HG03097 (cell line): ENCODE measurements around the gene SNTG2.

Experiments
- ATAC-seq: cut with Tn5 transposase; IDR thresholded peaks from one replicate; pipeline ENCODE4 v1.9.1; 2021; ENCODE audit not compliant: unreplicated experiment, low FRiP score

Gene SNTG2

DNA sequence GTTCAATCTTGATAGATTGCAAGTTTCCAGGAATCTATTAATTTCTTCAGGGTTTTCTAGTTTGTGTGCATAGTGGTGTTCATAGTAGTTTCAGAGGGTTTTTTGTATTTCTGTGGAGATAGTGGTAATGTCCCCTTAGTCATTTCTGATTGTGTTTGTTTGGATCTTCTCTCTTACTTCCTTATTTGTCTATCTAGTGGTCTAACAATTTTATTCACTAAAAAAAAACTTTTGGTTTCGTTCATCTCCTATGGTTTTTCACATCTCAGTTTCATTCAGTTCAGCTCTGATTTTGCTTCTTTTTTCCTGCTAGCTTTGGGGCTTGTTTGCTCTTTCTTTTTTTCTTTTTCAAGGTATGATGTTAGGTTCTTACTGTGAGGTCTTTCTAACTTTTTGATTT is 94.5 kb downstream of the SNTG2 start:
- peak; percentile 82 for ATAC-seq

DNA sequence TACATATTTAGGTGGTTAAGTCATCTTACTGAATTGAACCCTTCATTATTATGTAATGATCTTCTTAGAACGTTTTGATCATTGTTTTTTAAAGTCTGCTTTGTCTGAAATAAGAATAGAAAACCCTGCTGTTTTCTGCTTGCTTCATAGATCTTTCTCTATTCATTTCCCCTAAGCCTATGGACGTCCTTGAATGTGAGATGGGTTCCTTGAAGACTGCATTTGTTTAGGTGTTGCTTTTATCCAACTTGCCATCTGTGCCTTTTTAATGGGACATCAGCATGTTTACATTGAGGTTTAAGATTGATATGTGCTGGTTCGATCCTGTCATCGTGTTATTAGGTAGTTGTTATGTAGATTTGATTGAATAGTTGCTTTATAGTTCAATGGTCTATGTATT is 95.4 kb downstream of the SNTG2 start:
- no peak for ATAC-seq

DNA sequence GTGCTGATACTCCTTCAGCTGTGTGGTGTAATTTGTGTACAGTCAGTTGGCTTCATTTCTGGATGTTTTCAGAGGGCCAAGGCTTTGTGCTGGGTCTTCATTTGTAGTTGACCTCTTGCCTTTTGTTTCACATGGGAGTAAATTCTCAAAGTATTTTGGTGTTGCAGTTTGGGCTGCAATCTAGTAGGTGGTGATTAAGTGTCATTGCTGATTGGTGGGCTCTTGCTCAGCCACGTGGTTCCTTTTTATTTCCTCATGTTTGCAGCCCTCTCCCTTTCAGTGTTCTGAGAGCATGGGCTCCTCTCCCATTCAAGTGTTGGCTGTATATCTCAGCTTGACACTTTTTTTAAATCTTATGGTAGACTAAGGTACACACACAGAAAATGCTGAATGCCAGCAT is 96.8 kb downstream of the SNTG2 start:
- ATAC-seq, result no peak

DNA sequence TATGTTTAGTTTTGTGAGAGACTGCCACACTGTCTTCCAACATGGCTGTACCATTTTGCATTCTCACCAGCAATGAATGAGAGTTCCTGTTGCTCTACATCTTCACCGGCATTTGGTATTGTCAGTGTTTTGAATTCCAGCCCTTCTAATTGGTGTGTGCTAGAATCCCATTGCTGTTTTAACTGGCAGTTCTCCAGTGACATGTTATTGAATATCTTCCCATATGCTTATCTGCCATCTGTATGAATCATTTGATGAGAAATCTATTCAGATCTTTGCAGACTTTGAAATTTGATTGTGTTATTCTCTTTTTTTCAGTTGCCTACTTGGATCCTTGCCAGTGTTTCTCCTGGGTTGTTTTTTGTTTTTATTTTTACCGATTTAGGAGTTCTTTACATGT is 99.0 kb downstream of the SNTG2 start:
- no peak for ATAC-seq

DNA sequence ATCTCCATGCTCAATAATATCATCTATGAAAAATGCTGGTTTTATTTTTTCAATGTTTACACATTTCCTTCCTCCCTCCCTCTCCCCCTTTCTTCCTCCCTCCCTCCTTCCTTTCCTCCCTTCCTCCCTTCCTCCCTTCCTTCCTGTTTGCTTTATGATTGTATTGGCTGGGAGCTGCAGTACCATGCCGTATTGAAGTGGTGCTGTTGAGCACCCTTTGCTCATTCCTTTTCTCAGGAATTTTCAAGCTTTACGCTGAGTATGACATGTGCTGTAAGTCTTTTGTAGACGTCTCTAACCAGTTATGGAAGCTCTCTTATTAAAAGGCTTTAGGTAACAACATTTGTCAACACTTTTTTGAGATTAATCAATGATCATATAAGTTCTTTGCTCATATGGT is 100.4 kb downstream of the SNTG2 start:
- no peak for ATAC-seq

DNA sequence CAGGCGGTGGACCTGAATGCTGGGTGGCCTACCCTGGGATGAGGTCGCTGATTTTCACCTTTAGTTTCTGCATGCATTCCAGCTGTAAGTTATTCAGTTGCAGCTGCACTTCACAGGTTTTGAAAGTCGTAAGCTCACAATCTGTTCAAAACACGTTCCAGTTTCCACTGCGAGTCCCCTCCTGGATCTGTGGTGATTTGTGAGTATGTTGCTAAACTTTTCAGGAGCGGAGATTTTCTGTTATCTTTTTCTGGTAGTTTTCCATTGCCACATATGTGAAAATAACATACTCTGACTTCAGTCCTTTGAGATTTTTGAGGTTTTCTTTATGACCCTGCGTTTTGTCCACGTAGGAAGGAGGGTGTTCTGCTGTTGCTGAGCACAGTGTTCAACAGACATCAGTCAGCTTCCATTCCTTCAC is 102.1 kb downstream of the SNTG2 start:
- no peak for ATAC-seq

DNA sequence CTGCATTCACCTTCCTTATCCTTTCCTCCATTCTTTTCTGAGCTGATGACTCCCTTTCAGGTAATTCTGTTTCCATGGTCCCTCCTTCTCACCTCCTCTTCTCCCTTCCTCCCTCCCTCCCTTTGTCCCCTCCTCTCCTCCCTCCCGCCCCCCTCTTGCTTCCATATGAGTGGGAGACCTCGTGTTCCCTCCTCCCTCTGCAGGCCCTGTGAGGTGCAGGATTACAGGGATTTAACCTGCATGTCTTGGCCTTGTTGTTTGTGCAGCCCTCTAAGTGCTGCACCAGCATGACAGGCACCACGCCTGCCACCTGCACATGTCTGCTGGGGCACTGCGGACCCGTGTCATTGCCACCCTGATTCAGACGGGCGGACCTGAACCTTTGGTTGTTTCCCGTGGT is 103.1 kb downstream of the SNTG2 start:
- ATAC-seq, result no peak

DNA sequence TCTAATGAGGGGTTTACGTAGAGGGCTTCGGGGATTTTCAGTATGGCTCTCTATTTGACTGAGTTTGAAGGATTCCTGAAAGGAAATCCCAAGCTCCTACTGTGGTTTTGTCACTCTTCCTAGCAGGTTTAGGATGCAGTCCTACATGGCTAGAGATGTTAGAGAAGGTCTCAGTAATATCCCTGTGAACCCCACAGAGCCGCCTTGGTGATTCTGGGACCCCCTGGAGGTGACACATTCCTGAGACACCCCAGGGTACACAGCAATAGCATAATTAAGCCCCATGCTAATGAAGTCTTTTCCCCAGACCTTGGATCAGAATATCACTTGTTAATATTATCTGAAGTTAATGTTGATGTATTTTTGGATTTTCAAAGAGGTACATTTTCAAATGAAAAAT is 103.8 kb downstream of the SNTG2 start:
- no peak for ATAC-seq

DNA sequence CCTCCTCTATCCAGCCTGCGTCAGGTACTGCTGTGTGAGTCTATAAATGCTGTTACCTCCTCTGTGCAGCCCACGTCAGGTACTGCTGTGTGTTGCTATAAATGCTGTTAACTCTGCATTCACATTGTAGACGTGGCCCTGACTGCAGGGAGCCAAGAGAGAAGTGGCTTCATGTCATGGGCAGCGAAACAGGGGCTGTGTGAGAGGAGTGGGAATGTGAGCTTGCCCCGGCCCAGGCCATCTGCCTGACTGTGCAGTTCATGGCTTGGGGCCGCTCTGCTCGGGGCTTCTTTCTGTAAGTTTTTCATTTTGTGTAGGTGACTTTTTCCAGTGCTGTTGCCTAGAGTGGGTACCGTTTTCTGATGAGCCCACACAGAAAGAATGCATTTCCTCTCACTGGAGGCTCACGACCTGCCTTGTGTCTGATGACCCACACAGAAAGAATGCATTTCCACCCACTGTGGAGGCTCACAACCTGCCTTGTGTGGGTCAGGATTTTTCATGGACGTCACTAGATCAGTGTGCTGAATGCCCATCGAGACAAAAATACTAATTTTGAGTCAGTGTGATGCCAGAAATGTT is 104.5 kb downstream of the SNTG2 start:
- no peak for ATAC-seq

DNA sequence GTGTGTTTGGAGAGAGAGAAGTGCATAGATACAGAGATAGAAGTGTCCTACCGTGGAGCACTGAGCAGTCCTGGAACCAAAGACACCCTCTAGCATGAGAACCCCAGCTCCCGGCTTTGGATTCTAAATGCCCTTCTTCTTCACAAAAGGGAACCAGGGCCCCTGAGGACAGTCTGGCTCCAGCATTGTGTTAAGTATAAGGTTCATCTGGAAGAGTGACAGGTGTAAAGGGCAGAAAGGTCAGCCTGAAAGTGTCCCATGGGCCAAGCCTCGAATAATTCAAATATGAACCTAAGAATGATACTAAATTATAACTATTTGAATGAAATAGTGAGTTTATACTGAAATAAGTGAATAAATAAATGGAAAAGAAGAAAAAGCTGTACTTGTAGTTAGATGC is 109.7 kb downstream of the SNTG2 start:
- no peak for ATAC-seq

DNA sequence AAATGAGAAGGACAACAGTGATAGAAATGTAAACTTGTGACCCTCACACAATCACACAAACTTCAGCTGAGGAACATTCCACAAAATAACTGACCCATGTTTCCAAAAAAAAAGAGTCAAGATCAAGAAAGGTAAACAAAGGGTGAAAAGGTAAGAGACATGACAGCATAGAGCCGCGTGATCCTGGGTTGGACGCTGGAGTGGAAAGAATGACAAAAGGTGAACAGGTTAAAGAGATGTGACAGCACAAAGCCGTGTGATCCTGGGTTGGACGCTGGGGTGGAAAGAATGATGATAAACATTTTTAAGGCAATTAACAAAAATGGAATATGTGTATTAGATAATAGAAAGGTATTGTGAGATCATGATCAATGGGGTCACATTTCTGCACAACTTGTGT is 110.3 kb downstream of the SNTG2 start:
- no peak for ATAC-seq

DNA sequence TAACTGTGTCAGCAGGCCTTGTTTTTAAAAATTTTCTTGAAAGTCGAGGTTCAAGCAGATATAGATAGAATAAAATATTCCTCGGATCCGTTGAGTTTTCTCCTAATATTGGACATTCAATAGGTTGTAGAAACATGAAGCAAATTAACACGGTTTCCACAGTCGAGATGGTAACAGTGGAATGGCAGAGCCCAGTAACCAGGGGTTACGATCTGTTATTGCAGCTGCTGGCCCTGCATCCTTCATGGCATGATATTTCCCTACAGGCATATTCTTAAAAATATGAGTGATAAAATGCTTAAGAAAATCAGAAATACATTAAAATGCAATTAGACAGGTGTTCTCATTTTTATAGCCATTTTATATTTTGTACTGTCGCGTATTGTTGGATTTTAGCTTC is 117.6 kb downstream of the SNTG2 start:
- ATAC-seq, result no peak

DNA sequence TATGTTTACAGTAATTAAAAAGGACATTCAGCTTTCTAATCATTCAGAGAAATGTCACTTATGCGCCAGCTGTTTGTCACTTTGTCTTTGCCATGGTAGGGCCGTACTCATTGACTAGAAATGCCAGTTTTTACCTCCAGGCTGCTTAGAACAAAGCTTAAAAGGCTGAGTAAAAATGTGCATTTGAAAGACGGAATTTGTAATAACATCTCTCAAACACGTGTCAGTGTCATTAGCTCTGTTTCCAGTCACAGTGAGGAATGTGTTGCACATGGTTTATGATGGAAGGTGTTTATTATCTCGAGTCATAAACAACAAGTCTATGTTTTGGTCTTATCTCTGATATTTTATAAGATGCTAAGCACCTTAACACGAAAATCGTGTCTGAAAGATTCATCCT is 118.2 kb downstream of the SNTG2 start:
- no peak for ATAC-seq

DNA sequence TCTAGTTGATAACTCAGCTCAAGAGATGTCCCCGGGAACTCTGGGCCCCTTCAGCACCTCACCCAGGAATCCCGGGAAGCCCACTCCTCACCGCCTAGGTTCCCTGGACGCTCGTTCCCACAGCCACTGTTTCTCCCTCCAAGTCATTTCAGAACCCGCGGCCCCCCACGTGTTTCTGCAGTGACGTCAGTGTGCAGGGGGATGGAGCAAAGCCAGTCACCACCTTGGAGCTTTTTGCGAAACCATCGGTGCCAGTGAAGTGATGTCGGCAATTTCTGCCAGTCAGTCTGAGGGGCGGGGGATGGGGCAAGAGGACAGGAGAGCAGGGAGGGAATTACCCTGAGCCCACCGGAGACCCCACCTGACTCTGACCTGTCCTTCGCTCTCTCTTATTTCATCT is 119.2 kb downstream of the SNTG2 start:
- ATAC-seq, result no peak

DNA sequence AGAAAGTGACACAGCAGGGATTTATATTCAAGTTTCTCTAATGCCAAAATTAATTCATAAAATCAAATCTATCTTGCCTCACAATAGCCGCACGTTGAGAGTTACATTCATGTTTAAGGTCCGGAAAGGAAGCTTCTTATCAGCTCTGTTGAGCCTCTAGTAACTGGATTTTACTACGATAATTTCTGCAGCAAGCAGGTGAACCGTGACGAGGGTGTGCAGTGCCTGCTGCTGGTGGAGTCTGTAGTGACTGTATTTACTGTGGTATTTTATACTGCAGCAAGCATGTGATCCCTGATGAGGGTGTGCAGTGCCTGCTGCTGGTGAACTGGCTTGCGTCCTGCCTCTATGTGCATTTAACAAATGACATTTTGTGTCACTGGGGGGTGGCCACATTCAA is 120.0 kb downstream of the SNTG2 start:
- no peak for ATAC-seq

DNA sequence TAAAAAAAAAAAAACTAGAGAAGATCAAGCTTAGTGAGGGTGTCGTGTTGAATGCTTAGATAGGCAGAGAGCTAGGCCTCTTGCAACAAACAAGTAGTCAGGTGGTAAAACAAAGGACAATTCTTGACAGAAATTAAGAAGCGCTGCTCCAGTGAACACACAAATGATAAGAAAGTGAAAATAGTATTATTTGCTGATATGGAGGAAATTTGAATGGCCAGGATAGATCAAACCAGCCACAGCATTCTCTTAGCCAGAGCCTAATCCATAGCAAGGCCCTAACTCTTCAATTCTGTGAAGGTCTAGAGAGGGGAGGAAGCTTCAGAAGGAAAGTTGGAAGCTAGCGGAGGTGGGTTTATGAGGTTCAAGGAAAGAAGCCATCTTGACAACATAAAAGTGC is 121.0 kb downstream of the SNTG2 start:
- no peak for ATAC-seq

DNA sequence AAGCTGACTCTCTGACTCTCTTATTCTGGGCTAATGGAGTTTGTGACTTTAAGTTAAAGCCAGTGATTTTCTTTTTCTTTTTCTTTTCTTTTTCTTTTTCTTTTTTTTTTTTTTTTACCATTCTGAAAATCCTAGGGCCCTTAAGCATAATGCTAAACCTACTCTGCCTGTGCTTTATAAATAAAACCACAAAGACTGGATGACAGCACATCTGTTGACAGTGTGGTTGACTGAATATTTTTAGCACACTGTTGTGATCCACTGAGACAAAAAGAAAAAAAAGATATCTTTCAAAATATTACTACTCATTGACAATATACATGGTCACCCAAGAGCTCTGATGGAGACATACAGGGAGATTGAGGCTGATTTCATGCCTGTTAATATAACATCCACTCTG is 121.6 kb downstream of the SNTG2 start:
- ATAC-seq, result no peak

DNA sequence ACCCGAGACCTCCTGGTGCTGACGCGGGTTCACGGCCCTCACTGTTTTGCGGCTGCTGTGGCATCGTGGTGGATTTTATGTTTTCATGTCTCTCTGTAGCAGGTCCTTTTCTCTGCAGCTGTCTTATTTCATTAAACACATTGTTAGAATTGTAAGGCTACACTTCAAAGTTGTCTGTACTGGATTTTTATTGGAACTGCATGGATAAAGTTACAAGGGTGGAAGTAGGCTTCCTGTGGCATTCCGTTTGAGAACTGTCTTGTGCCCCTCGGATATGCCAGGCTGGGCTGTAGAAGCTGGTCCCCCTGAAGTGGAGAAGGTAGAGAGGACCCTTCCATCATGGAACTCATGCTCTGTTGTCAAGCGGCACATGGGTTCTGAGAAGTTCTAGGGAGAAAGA is 127.3 kb downstream of the SNTG2 start:
- no peak for ATAC-seq

DNA sequence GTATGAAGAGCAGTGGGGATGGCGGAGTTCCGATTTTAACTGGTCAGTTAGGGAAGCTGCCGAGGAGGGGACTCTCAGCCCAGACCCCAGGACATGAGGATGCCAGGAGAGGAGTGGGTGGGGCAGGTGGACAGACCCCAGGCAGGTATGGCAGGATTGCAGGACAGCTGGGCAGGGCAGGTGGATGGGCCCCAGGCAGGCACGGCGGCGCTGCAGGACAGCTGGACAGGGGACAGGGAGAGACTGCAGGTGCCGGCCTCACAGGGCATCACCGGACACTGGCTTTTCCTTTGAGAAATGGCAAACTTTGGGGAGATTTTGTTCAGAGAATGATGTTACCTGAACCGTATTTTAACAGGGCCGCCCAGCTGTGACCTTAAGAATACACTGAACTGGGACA is 127.7 kb downstream of the SNTG2 start:
- ATAC-seq, result no peak

DNA sequence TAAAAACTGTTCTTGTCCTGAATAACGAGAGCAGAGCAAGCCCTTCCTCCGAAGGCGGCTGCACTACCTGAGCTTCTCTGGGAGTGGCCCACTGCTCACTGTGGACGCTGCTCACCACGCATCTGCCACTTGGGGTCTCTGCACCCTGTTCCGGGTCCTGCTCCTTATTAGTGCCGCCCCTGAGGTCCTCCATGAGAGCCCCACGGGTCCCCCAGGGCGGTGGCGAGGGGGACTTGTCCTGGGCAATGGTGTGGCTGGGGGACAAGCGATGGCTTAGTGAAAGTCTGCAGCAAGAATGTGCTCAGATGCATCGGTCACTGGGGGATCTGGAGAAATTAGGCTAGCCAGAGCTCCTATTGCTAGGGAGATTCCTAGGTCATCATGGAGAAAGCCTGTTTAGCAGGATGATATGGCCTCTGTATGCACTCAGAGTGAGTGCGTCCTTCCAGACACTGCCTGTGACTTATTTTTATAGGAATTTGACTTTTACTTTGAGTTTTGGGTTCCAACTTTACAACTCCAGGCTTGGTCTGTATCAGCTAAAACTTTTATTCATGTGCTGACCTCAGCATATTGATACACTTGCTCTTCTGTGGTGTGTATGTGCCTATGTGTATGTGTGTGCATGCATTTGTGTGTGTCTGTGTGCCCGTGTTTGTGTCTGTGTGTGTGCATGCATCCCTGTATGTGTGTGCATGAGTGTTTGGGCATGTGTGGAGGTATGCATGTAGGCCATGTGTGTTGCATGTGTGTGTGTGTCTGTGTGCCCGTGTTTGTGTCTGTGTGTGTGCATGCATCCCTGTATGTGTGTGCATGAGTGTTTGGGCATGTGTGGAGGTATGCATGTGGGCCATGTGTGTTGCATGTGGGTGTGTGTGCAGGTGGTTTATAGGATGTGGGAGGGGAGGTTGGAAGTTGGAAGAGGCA is 129.5 kb downstream of the SNTG2 start:
- no peak for ATAC-seq

DNA sequence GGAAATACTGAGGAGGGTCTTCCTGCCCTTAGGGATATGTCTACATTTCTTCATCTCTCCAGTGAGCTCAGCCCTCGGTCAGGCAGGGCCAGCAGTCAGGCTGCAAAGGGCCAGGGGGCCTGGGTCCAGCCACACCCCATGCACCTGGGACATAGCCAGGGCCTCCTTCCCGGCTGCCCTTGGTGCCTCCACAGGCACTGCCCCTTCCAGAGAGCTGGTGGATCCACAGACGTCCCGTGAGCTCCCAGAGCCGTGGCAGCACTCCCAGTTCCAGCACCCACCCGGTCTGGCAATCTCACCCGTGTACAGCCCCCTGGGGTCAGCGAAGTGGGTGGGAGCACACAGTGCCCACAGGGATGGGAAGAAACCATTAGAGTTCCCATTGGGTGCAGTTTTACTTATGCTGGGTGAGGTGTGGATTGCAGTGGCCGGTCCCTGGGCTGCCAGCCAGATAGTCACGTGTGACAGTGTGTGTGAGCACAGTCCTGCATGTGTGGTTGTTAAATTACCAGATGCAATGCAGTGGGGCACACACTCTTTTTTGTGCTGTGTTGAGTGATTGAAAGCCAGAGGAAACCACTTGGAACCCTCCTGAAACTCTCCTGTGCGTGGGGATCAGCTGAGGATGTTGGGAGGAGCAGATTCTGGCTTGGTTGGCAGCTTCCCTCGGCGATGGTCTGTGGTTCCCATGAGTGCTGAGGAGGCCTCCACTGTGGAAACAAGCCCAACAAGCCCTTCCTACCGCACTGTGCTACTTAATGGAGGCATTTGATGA is 131.0 kb downstream of the SNTG2 start:
- no peak for ATAC-seq
